GM12891 (cell line): ENCODE data around the gene IL22RA1.

Experiments
- DNase-seq: peaks from one replicate; pipeline ENCODE4 v3.0.0; 2011; ENCODE audit warnings: low spot score; ENCODE audit not compliant: insufficient read length
- FAIRE-seq: peaks from 2 replicates; lab custom pipeline; 2011; peaks lifted over from hg19 to GRCh38; lab: Jason Lieb, UNC
- PAX5 ChIP-seq: IDR thresholded peaks from 2 replicates; pipeline ENCODE4 v1.6.1; 2011; ENCODE audit warnings: low read length, moderate library complexity, mild to moderate bottlenecking; ENCODE audit not compliant: insufficient read depth, severe bottlenecking
- POLR2A ChIP-seq: IDR thresholded peaks from 2 replicates; pipeline ENCODE4 v1.6.1; 2011; ENCODE audit warnings: low read depth, low read length, control low read depth
- POLR2AphosphoS5 ChIP-seq: IDR thresholded peaks from 2 replicates; pipeline ENCODE4 v1.6.1; 2011; ENCODE audit warnings: low read depth, low read length, control low read depth
- POU2F2 ChIP-seq: IDR thresholded peaks from 2 replicates; pipeline ENCODE4 v1.6.1; 2011; ENCODE audit warnings: low read depth, mild to moderate bottlenecking, control low read depth, low read length, moderate library complexity
- SPI1 ChIP-seq: IDR thresholded peaks from 2 replicates; pipeline ENCODE4 v1.6.1; 2011; ENCODE audit warnings: low read depth, low read length, control low read depth
- TAF1 ChIP-seq: IDR thresholded peaks from 2 replicates; pipeline ENCODE4 v1.6.1; 2011; ENCODE audit warnings: low read depth, low read length, control low read depth

IL22RA1 gene

DNA sequence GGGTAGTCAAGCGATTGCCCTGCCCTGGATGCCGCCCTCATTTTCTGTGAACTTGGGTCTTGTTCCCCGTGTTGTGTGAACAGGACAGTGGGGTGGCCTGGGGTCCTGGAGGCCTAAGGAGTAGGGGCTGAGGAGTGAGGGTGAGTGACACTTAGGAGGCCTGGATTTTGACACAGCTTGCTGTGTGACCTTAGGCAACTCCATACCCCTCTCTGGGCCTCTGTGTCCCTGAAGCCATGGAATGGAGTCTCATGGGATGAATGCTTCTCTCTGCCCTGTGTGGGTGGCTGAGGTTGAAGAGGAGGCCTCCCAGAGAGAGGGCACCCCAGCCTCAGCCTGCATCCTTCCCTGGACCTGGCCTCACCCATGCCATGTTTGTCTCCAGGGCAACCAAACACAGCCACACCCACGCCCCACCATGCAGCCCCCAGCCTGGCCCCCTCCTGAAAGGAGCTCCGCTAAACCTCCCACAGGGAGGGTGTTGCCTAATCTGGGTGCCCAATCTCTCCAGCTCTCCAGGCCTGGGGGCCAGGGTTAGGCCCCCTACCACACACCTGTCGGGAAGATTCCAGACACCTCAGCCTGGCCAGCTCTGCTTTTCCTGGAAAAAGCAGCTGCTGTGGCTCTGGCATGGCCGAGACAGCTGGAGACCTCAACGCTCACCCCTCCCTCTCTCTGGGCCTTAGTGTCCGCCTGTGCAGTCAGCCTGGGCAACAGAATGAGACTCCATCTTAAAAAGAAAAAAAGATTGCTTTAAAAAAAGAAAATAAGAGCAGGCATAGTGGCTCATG lies 40.9 kb downstream of the IL22RA1 start:
- FAIRE-seq (no peak), DNase-seq (no peak)
- no peak for TF ChIP-seq SPI1

DNA sequence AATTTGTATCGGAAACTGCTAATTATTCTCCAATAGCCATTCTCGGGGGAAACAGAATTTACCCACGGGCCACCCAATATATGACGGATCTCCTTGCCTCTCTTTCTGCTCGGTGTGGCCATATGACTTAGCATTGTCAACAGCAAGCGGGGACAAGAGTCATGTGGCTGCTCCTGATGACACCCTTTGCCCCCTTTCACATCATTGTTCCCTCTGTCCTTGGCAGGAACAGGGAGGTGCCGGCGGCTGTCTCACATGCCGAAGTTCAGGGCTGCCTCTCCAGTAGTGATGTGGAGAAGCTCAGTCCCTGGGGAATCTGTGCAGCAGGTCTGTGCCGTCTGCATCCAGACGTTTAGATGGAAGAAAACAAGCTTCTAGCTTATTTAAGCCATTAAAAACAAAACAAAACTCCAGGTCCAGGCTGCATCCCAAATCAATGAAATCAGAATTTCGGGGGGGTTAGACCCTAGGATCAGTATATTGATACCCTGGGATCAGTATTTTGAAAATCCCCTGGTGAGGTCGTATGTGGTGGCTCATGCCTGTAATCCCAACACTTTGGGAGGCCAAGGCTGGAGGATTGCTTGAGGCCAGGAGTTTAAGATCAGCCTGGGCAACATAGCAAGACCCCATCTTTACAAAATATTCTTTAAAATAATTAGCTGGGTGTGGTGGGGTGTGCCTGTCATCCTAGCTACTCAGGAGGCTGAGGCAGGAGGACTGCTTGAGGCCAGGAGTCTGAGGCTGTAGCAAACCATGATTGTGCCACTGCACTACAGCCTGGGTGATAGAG lies 41.8 kb downstream of the IL22RA1 start:
- TF ChIP-seq TAF1 (no peak), POLR2A (no peak), POLR2AphosphoS5 (no peak), POU2F2 (no peak), SPI1 (no peak), PAX5 (no peak)
- DNase-seq = no peak
- FAIRE-seq = no peak

- FAIRE-seq = no peak
- no peak for TF ChIP-seq SPI1
- TF ChIP-seq POLR2AphosphoS5 = no peak
- TF ChIP-seq POU2F2 = no peak
- TF ChIP-seq PAX5 = no peak
- TF ChIP-seq TAF1 = no peak
- no peak for TF ChIP-seq POLR2A
- DNase-seq = no peak
Observed at GRCh38 chr1:24098943-24099638, 43.8 kb downstream of the IL22RA1 start.

GRCh38 chr1:24098102-24098501 lies 44.8 kb downstream of the IL22RA1 start:
- FAIRE-seq = no peak
- TF ChIP-seq POU2F2 (no peak), POLR2AphosphoS5 (no peak), POLR2A (no peak), TAF1 (no peak), PAX5 (no peak), SPI1 (no peak)
- DNase-seq = no peak

GRCh38 chr1:24097663-24098062 lies 45.3 kb downstream of the IL22RA1 start:
- no peak for TF ChIP-seq SPI1
- no peak for TF ChIP-seq PAX5
- TF ChIP-seq POU2F2 = no peak
- no peak for TF ChIP-seq POLR2AphosphoS5
- TF ChIP-seq TAF1 = no peak
- no peak for TF ChIP-seq POLR2A
- DNase-seq = no peak
- FAIRE-seq = no peak

- DNase-seq (no peak), FAIRE-seq (no peak)
- TF ChIP-seq POLR2A = no peak
- TF ChIP-seq POU2F2 = no peak
- TF ChIP-seq PAX5 = no peak
- TF ChIP-seq SPI1 = no peak
- no peak for TF ChIP-seq TAF1
- no peak for TF ChIP-seq POLR2AphosphoS5
Observed at GRCh38 chr1:24096739-24097103, 46.2 kb downstream of the IL22RA1 start.

DNA sequence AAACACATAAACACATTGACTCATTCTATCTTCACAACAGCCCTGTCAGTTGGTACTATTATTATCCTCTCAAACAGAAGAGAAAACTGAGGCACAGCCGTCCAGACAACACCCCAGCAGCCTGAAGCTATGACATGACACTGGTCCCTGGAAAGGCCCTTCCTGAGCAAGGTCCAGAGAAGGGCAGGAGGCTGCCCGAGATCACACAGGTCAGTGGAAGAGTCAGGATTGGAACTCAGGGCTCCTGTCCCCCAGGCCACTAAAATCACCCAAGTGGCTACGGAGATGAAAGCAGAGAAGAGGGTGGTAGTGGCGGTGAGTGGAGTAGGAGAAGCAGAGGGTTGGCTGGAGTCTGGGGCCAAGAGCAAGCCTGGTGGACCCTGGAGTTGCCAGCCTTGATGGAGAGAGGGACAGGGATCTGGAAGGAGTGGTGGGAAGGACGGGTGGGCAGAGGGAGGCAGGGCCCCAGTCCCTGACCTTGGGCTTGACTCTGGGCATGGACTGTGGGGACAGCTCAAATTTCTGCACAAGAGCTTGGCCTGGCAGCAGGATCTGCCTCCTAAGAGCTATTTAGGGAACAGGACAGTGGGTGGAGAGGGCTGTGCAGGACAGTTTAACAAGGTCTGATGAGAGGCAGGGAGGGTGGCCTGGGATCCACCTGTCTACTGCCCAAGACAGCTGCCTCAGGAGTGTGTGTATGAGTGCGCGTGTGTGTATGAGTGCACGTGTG lies 46.8 kb downstream of the IL22RA1 start:
- DNase-seq (no peak), FAIRE-seq (no peak)
- TF ChIP-seq PAX5 (no peak), TAF1 (no peak), SPI1 (no peak), POU2F2 (no peak), POLR2A (no peak), POLR2AphosphoS5 (no peak)

- FAIRE-seq (no peak), DNase-seq (no peak)
- no peak for TF ChIP-seq POLR2A
- TF ChIP-seq SPI1 = no peak
- no peak for TF ChIP-seq POU2F2
- no peak for TF ChIP-seq PAX5
- no peak for TF ChIP-seq TAF1
- no peak for TF ChIP-seq POLR2AphosphoS5
Observed at GRCh38 chr1:24095140-24095859, 47.6 kb downstream of the IL22RA1 start.
